K562 (cell line): ENCODE results near the gene NKAPL. TPM values are rescaled to one million over a fixed set of nuclear protein-coding genes. Genes with fewer than 3 reads are reported as not detected.

Experiments used
- BRF2 ChIP-seq: IDR thresholded peaks from 3 replicates; pipeline ENCODE4 v1.6.1; 2011; ENCODE audit warnings: borderline replicate concordance, mild to moderate bottlenecking; ENCODE audit not compliant: insufficient read length, insufficient read depth
- CBFB ChIP-seq: sonication (generic); formaldehyde crosslinking; IDR thresholded peaks from 2 replicates; pipeline ENCODE4 v1.4.0; 2020; ENCODE audit warnings: mild to moderate bottlenecking, missing genetic modification reagents
- DDX20 ChIP-seq: fragments of 450-650 bp; IDR thresholded peaks from 2 replicates; pipeline ENCODE4 v1.6.1; 2016; ENCODE audit warnings: missing genetic modification characterization, low read depth, mild to moderate bottlenecking, missing compliant biosample characterization, moderate library complexity
- JUN ChIP-seq, 2 experiments: sonication (generic) in 1 of 2; formaldehyde crosslinking in 1 of 2; IDR thresholded peaks; 2 replicates each; pipeline versions ENCODE4 v1.6.1 to v1.8.0; 2012 to 2022; ENCODE audit warnings: borderline replicate concordance in 2 of 2, mild to moderate bottlenecking in 2 of 2, improper control_type of control experiment in 1 of 2, low read depth in 1 of 2, low read length in 1 of 2, missing genetic modification reagents in 1 of 2
- TRIM25 ChIP-seq: fragments of 450-650 bp; IDR thresholded peaks from 2 replicates; pipeline ENCODE4 v1.7.0; 2016; ENCODE audit warnings: borderline replicate concordance
- TSC22D4 ChIP-seq: fragments of 450-650 bp; IDR thresholded peaks from 2 replicates; pipeline ENCODE4 v1.6.1; 2016; ENCODE audit warnings: missing genetic modification characterization, missing biosample characterization, control low read depth
- ZNF23 ChIP-seq: fragments of 250-450 bp; sonication (Bioruptor Pico); IDR thresholded peaks from 2 replicates; pipeline ENCODE4 v1.4.0; 2020; ENCODE audit warnings: mild to moderate bottlenecking
- ZNF589 ChIP-seq: fragments of 200-800 bp; sonication (Bioruptor generic); IDR thresholded peaks from 2 replicates; pipeline ENCODE4 v1.6.1; 2016; ENCODE audit warnings: low read depth, missing genetic modification characterization, missing compliant biosample characterization
- polyA plus RNA-seq, 8 experiments: library from polyadenylated mRNA; depleted of rRNA in 4 of 8; stranded (reverse) in 5 of 8; unstranded in 3 of 8; fragments of >200 nt; fragmentation: Nextera tagmentation in 2 of 8; fragmentation: Illumina TruSeq in 1 of 8; extraction: Ambion mirVana in 2 of 8; extraction: Trizol in 1 of 8; gene quantifications; 2 replicates each; pipeline versions ENCODE4 v1.2.1 to v1.2.3, GENCODE V29; 2011 to 2014; ENCODE audit warnings: inconsistent platforms in 1 of 8, missing spikeins in 1 of 8
- total RNA-seq, 7 experiments: library from RNA; depleted of rRNA in 6 of 7; stranded (reverse); fragments of >200 nt in 6 of 7; fragmentation: Illumina TruSeq in 2 of 7; extraction: Trizol in 2 of 7; gene quantifications; 2 replicates each; pipeline versions ENCODE4 v1.2.1 to v1.2.3, GENCODE V29; 2011 to 2021; ENCODE audit warnings: low replicate concordance in 1 of 7

The NKAPL gene
- total and polyA plus RNA-seq, 9 of the 15 experiments (the other 6 are each of a cell fraction or from before 2014, with no cell fraction given): not detected

GRCh38 chr6:28252009-28252975, 6.8 kb upstream of the NKAPL start, which contains the start of gene ZKSCAN4 (continued):
- TF ChIP-seq DDX20 (tag): no peak
- 0 out of 2 replicates have a peak, but pooled peaks have one; percentile 35 for TF ChIP-seq TRIM25
- 0 out of 2 replicates have a peak, but pooled peaks have one; percentile 16 for TF ChIP-seq ZNF589 (CRISPR knock-in tag)
- no peak; the same call in 1 of the 2 replicates for TF ChIP-seq CBFB (CRISPR knock-in tag)
- no peak for TF ChIP-seq TSC22D4 (tag)
- peak; percentile 66 for TF ChIP-seq JUN (IDR thresholded peaks at IDR 0.05; ENCODE audit: borderline replicate concordance, low read depth, low read length)
- TF ChIP-seq JUN (CRISPR knock-in tag; IDR thresholded peaks at IDR 0.05; ENCODE audit: borderline replicate concordance): no peak; the same call in 1 of the 2 replicates
- peak; percentile 4; the same call in 1 of the 2 replicates for TF ChIP-seq ZNF23 (CRISPR knock-in tag)
- TF ChIP-seq BRF2: no peak
